Activated CD4-positive, alpha-beta T cell treated with anti-CD3 and anti-CD28 coated beads for 36 hours (primary cell): ENCODE measurements around the gene NCAN. TPM values are rescaled to one million over a fixed set of nuclear protein-coding genes. Genes with fewer than 3 reads are reported as not detected.

Source experiments
- total RNA-seq, 2 experiments: library from RNA; stranded (reverse); gene quantifications; one replicate each; pipeline ENCODE4 v1.2.3, GENCODE V29; 2021

Gene NCAN
- total RNA-seq, 2 experiments from 2014 or later = not detected

Other genes starting within 250 kb of the NCAN start
- gene SUGP2, start 178.4 kb upstream of the NCAN start, total RNA-seq = 100 to 1,000 TPM in 1 of 2 experiments, 10 to 100 TPM in 1; 89.8 to 104 TPM
- gene ARMC6, start 178.4 kb upstream of the NCAN start, total RNA-seq = 10 to 100 TPM; 33.0 to 40.8 TPM
- 10 to 100 TPM; 10.4 to 10.6 TPM for gene SLC25A42, start 148.0 kb upstream of the NCAN start, total RNA-seq
- gene TMEM161A, start 73.5 kb upstream of the NCAN start, total RNA-seq = 10 to 100 TPM; 26.8 to 31.9 TPM
- gene MEF2B, start 41.7 kb upstream of the NCAN start, total RNA-seq = 1 to 10 TPM; 1.9 to 2.1 TPM
- 10 to 100 TPM; 19.5 to 25.3 TPM for gene BORCS8, start 19.8 kb upstream of the NCAN start, total RNA-seq
- 10 to 100 TPM; 56.2 to 68.5 TPM for gene RFXANK, start 19.7 kb upstream of the NCAN start, total RNA-seq
- 10 to 100 TPM; 34.7 to 46.6 TPM for gene NR2C2AP, start 8.5 kb upstream of the NCAN start, total RNA-seq
- not detected for gene TM6SF2, start 61.3 kb downstream of the NCAN start, total RNA-seq
- 10 to 100 TPM; 49.4 to 62.0 TPM for gene SUGP1, start 108.6 kb downstream of the NCAN start, total RNA-seq
- 10 to 100 TPM; 33.3 to 45.7 TPM for gene MAU2, start 108.9 kb downstream of the NCAN start, total RNA-seq
- gene GATAD2A, start 193.7 kb downstream of the NCAN start, total RNA-seq = 100 to 1,000 TPM; 123 to 139 TPM